Uterus (tissue), 2 donors: ENCODE data around the gene MT1B.

Source experiments
- CTCF ChIP-seq, 4 experiments: fragments of 200-600 bp in 2 of 4; fragments of 450-650 bp in 2 of 4; sonication (generic) in 2 of 4; IDR thresholded peaks; one replicate each; pipeline ENCODE4 v1.5.1; 2016 to 2019; ENCODE audit warnings: antibody characterized with exemption in 4 of 4, mild to moderate bottlenecking in 2 of 4, moderate library complexity in 1 of 4
- POLR2A ChIP-seq, 2 donors: fragments of 450-650 bp; IDR thresholded peaks; one replicate each; pipeline ENCODE4 v1.6.1; 2016; ENCODE audit warnings: antibody characterized with exemption in 2 of 2, mild to moderate bottlenecking in 1 of 2, moderate library complexity in 1 of 2

DNA sequence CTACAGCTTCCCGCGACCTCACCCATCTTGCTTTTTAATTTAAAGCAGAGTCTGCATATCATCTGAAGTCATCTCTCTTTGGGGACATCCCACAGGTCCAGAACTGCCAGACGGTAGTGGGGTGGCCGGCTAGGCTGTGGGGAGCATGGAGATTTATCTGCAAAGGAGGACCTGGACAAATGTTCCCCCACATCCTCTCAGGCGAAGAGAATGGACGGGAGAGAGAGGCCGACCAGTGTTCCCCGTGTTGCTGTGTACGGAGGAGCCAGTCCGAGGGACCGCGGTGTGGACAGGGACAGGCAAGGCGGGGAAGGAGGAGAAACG lies 19.9 kb upstream of the MT1B start:
- TF ChIP-seq CTCF (IDR thresholded peaks at IDR 0.05) (no peak), POLR2A (IDR thresholded peaks at IDR 0.05) (no peak)
